Epithelial cell of esophagus (primary cell): ENCODE measurements around the gene GM2A.

Source experiments
- DNase-seq: peaks from one replicate; pipeline ENCODE4 v3.0.0; 2010; ENCODE audit warnings: low read depth
- H3K4me3 ChIP-seq: 2 replicates; pipeline ENCODE4 v1.5.1; 2011; ENCODE audit warnings: mild to moderate bottlenecking, low read length, control low read depth
- TF ChIP-seq, protein P1 (sequence below): IDR thresholded peaks from 2 replicates; pipeline ENCODE4 v1.5.1; 2011; ENCODE audit warnings: low read depth, mild to moderate bottlenecking, low read length, control low read depth, inconsistent platforms; ENCODE audit not compliant: insufficient read depth; ENCODE audit errors: missing control alignments

GM2A gene

DNA sequence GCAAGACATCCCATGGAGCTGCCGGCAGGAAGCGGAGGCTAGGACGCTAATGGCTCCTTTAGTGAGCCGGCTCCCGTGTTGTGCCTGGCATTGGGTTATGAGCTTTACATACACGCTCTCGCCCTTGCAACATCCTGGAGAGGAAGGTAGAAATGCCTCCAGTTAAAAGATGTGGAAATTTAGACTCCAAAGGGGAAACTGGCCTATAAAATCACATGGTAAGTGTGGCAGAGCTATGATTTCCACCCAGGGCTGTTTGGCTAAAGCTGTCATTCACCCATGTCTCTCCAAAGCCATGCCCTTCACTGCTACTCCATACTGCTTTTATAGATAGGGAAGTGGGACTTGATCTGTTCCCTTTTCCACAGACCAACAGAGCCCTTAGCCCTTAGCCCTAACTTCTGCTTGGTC, 5.2 kb downstream of the GM2A start:
- TF ChIP-seq, protein P1, sequence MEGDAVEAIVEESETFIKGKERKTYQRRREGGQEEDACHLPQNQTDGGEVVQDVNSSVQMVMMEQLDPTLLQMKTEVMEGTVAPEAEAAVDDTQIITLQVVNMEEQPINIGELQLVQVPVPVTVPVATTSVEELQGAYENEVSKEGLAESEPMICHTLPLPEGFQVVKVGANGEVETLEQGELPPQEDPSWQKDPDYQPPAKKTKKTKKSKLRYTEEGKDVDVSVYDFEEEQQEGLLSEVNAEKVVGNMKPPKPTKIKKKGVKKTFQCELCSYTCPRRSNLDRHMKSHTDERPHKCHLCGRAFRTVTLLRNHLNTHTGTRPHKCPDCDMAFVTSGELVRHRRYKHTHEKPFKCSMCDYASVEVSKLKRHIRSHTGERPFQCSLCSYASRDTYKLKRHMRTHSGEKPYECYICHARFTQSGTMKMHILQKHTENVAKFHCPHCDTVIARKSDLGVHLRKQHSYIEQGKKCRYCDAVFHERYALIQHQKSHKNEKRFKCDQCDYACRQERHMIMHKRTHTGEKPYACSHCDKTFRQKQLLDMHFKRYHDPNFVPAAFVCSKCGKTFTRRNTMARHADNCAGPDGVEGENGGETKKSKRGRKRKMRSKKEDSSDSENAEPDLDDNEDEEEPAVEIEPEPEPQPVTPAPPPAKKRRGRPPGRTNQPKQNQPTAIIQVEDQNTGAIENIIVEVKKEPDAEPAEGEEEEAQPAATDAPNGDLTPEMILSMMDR, result no peak
- H3K4me3 ChIP-seq, result no peak overlapping the region
- no peak for DNase-seq

DNA sequence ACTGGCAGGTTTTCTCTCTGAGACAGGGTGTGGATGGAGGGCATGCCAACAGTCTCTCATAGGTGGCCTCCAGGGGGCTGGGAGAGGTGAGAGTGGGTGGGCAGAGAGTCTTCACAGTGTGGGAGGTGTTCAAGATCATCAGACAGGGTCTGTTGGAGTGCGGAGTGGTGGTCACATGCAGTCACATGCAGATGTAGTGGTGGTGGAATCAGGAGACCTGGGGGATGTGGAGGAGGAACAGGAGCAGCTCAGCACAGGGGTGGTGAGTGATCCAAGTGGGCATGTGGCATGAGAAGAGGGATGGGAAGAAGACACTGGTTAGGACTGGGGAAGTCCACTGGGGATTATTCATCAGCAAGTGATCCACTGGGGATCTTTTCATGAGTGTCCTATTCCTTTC, 5.8 kb downstream of the GM2A start:
- TF ChIP-seq, protein P1, result no peak
- no peak for DNase-seq

DNA sequence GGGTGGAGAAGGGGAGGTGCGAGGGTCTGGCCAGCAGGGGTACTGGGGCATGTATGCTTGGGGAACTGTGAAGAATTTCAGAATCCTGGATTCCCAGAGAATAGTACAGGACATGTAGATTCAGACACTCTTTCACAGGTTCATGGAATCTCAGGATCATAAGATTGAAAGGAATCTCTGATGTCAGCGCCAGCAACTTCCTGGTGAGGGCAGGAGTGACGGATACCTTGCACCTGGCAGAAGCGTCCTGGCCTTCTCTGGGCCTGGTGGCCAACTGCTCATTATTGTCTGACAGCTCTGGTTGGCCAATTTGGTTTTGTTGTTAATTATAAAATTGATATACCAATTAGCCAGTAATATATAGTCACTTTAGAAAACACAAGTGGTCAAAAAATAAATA, 6.9 kb downstream of the GM2A start:
- TF ChIP-seq, protein P1, result no peak
- DNase-seq, result no peak

More for the DNA sequence above, 5.8 kb downstream of the GM2A start:
- H3K4me3 ChIP-seq, result no peak overlapping the region

DNA sequence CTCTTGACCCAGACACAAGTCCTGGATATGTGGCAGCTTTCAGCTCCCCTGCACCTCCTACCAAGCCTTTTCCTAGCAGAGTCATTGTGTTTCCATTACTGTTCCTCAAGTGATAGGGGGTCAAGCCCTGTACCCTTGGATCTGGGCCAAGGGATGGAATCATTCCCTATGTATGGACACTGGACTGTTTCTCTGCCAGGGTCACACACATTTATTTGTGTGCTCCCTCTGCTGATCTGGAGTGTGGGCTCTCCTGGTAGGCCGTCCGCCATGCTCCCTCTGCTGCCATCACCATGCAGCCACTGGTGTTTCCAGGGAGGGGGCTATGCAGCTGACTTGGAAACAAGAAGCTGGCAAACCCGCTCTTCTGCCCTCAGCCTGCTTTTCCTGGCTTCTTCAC, 9.5 kb downstream of the GM2A start:
- TF ChIP-seq, protein P1, result no peak
- no peak overlapping the region for H3K4me3 ChIP-seq
- DNase-seq, result no peak

More for the DNA sequence above, 6.9 kb downstream of the GM2A start:
- H3K4me3 ChIP-seq, result no peak overlapping the region

DNA sequence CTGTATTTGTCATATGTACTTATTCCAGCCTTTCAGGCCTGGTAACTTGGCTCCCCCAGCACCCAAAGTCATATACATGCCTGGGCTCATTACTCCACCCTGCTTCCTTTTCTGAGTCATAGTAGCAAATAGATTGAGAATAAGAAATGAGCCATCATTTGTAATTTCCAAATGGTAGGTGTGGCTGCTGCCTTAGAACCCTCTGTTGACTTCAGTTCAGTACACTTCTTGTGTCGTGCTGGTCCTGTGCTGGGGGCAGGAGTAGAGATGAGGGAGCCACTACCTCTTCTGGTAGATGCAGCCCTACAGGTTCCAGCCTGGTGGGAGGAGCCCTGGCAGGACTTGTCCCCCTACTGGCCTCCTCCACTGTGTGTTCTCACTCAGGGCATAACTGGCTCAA, 11.1 kb downstream of the GM2A start:
- H3K4me3 ChIP-seq, result peak overlapping the region; percentile 6
- peak; percentile 97 for DNase-seq
- TF ChIP-seq, protein P1, result peak; percentile 15

DNA sequence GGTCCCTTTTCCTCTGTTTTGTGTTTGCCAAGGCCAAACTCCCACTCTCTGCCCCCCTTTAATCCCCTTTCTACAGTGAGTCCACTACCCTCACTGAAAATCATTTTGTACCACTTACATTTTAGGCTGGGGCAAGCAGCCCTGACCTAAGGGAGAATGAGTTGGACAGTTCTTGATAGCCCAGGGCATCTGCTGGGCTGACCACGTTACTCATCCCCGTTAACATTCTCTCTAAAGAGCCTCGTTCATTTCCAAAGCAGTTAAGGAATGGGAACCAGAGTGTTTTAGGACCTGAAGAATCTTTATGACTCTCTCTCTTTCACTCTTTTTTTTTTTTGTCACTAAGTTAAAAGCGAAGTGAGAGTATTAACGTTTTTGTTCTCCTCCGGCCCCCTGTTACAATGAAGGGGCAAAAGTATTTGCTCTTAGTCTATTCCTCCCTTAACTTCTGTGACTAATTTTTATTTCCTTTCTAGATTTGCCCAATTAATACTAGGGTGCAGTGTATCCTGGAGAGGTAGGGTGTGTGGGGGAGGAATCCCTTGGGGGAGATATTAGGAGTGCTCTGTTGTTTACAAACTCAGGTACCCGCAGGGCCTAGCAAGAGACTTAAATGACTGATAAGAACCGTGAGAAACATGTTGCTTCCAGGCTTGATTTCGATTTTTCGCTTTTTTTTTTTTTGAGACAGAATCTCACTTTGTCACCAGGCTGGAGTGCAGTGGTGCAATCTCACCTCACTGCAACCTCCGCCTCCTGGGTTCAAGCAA, 14.7 kb downstream of the GM2A start:
- no peak overlapping the region for H3K4me3 ChIP-seq
- TF ChIP-seq, protein P1, result no peak
- no peak for DNase-seq

DNA sequence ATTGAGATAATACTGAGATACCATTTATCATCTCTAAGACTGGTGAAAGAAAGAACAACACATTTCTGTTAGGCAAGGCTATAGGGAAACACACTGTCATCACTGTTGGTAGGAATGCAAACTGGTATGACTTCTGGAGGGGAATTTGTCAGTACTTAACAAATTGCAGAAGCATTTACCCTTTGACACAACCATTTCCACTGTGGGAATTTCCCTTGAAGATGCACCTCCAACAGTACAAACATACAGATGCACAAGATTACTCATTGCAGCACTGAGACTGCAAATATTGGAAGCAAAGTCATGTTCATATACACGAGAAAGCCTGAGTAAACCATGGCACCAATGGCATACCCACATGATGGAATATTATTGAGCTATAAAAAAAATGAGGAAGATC, 17.6 kb downstream of the GM2A start:
- TF ChIP-seq, protein P1, result no peak
- DNase-seq, result peak; percentile 91
- H3K4me3 ChIP-seq, result no peak overlapping the region
